Measurements from ENCODE around the gene OLR1.

DNA sequence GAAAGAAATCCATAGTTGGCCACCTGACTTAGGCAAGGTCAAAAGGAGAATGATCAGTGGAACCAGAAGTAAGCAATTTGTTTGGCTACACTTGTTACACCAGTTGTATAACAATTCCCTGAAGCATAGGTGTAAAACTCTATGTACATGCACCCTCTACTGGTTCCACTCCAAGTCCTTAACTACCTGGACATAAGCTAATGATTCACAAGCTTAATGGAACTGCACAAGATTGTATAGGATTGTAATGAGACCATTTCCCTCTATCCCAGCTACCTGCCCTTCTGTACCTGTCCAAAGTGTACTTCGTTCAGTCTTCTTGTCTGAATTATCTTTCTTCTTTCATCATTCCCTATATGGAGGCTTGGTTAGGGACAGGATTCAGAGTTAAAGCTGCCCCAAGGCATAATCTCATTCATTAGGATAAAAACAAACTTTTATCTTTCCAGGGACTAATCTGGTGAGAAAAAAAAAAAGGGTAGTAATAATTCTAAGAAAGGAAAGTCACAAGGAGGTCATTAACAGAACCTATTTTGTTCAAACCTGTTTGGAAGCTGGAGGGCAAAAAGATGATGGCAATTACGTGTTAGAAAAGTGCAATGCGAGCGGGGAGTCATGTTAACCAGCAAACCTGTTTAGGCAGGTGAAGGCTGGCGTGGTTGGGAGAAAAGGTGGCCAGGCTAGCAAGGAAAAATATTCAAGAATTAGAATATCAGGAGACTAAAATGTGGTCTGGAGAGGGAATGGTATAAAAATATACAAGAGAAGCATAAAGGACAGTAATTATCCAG is 4.1 kb upstream of the OLR1 start:
- TF ChIP-seq EZH2 (IDR thresholded peaks at IDR 0.05; ENCODE audit: borderline replicate concordance, insufficient read depth, low read depth, low read length, poor library complexity, severe bottlenecking): no peak
- TF ChIP-seq, protein P1, sequence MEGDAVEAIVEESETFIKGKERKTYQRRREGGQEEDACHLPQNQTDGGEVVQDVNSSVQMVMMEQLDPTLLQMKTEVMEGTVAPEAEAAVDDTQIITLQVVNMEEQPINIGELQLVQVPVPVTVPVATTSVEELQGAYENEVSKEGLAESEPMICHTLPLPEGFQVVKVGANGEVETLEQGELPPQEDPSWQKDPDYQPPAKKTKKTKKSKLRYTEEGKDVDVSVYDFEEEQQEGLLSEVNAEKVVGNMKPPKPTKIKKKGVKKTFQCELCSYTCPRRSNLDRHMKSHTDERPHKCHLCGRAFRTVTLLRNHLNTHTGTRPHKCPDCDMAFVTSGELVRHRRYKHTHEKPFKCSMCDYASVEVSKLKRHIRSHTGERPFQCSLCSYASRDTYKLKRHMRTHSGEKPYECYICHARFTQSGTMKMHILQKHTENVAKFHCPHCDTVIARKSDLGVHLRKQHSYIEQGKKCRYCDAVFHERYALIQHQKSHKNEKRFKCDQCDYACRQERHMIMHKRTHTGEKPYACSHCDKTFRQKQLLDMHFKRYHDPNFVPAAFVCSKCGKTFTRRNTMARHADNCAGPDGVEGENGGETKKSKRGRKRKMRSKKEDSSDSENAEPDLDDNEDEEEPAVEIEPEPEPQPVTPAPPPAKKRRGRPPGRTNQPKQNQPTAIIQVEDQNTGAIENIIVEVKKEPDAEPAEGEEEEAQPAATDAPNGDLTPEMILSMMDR (IDR thresholded peaks at IDR 0.05): no peak
